ENCODE measurements around the gene IER3.

The IER3 gene

DNA sequence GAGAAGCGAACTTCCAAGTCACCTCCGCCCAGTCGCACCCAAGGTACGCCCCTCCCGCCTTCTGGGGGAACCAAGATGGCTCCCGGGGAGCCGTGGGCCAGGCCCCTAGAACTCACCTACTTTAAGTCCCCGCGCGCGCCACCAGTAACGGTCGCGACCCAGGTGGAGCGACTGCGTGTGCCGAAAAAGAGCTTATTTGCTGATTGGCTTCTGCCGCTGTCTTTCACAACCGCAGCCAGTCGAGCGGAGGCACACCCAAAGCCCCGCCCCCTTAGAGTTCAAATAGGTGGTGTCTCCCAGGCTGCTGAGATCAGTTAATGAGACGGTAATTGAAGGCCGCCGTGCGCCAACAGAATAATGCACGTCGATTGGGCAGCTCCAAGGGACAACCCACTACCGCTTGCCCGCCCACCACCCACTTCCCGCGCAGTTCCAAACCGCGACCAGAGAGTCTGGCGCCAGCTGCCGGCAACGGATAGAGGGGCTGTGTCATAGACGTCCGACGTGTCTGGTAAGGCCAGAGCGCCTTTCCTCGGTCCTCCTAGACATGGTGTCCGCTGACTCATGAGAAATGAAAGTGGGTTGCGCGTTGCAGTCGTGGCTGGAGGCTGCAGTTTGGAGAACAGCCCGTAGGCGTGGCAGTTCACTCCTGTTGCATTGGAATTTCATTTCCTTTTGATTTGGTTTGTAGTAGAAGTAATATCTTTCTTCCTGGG is 27.1 kb downstream of the IER3 start, which contains the start of gene MDC1 (continued):
- TF ChIP-seq, protein P1, sequence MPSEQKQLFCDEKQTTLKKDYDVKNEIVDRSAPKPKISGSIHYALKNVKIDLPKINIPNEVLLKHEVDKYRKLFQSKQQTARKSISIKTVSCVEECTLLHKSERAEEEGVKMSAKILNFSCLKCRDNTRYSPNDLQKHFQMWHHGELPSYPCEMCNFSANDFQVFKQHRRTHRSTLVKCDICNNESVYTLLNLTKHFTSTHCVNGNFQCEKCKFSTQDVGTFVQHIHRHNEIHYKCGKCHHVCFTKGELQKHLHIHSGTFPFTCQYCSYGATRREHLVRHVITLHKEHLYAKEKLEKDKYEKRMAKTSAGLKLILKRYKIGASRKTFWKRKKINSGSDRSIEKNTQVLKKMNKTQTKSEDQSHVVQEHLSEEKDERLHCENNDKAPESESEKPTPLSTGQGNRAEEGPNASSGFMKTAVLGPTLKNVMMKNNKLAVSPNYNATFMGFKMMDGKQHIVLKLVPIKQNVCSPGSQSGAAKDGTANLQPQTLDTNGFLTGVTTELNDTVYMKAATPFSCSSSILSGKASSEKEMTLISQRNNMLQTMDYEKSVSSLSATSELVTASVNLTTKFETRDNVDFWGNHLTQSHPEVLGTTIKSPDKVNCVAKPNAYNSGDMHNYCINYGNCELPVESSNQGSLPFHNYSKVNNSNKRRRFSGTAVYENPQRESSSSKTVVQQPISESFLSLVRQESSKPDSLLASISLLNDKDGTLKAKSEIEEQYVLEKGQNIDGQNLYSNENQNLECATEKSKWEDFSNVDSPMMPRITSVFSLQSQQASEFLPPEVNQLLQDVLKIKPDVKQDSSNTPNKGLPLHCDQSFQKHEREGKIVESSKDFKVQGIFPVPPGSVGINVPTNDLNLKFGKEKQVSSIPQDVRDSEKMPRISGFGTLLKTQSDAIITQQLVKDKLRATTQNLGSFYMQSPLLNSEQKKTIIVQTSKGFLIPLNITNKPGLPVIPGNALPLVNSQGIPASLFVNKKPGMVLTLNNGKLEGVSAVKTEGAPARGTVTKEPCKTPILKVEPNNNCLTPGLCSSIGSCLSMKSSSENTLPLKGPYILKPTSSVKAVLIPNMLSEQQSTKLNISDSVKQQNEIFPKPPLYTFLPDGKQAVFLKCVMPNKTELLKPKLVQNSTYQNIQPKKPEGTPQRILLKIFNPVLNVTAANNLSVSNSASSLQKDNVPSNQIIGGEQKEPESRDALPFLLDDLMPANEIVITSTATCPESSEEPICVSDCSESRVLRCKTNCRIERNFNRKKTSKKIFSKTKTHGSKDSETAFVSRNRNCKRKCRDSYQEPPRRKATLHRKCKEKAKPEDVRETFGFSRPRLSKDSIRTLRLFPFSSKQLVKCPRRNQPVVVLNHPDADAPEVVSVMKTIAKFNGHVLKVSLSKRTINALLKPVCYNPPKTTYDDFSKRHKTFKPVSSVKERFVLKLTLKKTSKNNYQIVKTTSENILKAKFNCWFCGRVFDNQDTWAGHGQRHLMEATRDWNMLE (tag by site-specific recombination; conservative IDR thresholded peaks at IDR 0.05; ENCODE audit: low read depth) = peak; percentile 35; the same call in 1 of the 2 replicates
- peak; percentile 74 for TF ChIP-seq YY2 (tag by site-specific recombination; IDR thresholded peaks at IDR 0.05)
- TF ChIP-seq, protein P2, sequence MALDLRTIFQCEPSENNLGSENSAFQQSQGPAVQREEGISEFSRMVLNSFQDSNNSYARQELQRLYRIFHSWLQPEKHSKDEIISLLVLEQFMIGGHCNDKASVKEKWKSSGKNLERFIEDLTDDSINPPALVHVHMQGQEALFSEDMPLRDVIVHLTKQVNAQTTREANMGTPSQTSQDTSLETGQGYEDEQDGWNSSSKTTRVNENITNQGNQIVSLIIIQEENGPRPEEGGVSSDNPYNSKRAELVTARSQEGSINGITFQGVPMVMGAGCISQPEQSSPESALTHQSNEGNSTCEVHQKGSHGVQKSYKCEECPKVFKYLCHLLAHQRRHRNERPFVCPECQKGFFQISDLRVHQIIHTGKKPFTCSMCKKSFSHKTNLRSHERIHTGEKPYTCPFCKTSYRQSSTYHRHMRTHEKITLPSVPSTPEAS (tag by site-specific recombination; IDR thresholded peaks at IDR 0.05) = no peak; the same call in 1 of the 2 replicates
- TF ChIP-seq ZNF239 (tag by site-specific recombination; IDR thresholded peaks at IDR 0.05) = no peak
- TF ChIP-seq ZNF394 (tag by site-specific recombination; IDR thresholded peaks at IDR 0.05; ENCODE audit: borderline replicate concordance) = peak; percentile 63
- peak; percentile 81 for TF ChIP-seq KLF1 (tag by site-specific recombination; IDR thresholded peaks at IDR 0.05)
- TF ChIP-seq ZNF157 (tag by site-specific recombination; IDR thresholded peaks at IDR 0.05) = no peak
- TF ChIP-seq ZNF585B (tag by site-specific recombination; IDR thresholded peaks at IDR 0.05) = no peak

DNA sequence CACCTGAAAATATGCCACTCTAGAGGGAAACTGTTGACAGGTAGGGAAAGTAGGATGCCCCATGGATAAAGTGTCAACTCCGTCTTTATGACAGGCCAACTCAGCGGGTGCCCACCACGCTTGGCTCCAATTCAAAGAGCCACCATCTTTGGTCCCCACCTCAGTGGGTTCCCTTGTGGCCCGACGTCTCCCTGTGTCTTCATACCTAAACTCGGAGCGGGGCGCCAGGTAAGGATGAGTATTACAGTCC is 27.5 kb downstream of the IER3 start:
- CTCF ChIA-PET = interaction anchor here (0.9 to 18.7 kb wide), 5 partner anchors 14 to 40 kb away, joined by 3 to 692 read pairs (median 5); partner anchors contain the start of genes DHX16 and NRM
- peaks cover 14 to 45% of the 10 kb centered on the region in 2 experiments for H3K36me3 ChIP-seq (ENCODE audit: control insufficient read depth in 2 of 2, insufficient read depth in 1 of 2, low read length in 2 of 2)
- peaks cover 6% of the 10 kb centered on the region for H3K4me1 ChIP-seq (ENCODE audit: control insufficient read depth, insufficient read depth, low read length)
- no peaks in the 10 kb centered on the region for H3K9me3 ChIP-seq (ENCODE audit: control insufficient read depth, insufficient read depth, low read depth, low read length)
- H3K27ac ChIP-seq (ENCODE audit: extremely low read depth, low read depth, low read length) = peak overlapping the region; percentile 88
- POLR2A ChIA-PET = interaction anchor here (0.6 to 10.1 kb wide), 29 partner anchors 9 to 1111 kb away, joined by 3 to 235 read pairs (median 7); partner anchors contain the start of genes ABCF1, ATAT1, C6orf136 and DHX16
- H3K4me3 ChIP-seq (ENCODE audit: low read depth, low read length) = peak overlapping the region; percentile 72
- TF ChIP-seq, protein P3, sequence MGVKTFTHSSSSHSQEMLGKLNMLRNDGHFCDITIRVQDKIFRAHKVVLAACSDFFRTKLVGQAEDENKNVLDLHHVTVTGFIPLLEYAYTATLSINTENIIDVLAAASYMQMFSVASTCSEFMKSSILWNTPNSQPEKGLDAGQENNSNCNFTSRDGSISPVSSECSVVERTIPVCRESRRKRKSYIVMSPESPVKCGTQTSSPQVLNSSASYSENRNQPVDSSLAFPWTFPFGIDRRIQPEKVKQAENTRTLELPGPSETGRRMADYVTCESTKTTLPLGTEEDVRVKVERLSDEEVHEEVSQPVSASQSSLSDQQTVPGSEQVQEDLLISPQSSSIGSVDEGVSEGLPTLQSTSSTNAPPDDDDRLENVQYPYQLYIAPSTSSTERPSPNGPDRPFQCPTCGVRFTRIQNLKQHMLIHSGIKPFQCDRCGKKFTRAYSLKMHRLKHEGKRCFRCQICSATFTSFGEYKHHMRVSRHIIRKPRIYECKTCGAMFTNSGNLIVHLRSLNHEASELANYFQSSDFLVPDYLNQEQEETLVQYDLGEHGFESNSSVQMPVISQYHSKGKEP (tag by site-specific recombination; IDR thresholded peaks at IDR 0.05) = no peak
- TF ChIP-seq ZNF776 (tag by site-specific recombination; IDR thresholded peaks at IDR 0.05; ENCODE audit: borderline replicate concordance) (no peak), ZNF529 (tag by site-specific recombination; IDR thresholded peaks at IDR 0.05; ENCODE audit: insufficient replicate concordance) (no peak), ZNF138 (tag by site-specific recombination; IDR thresholded peaks at IDR 0.05; ENCODE audit: borderline replicate concordance) (no peak), WT1 (tag by site-specific recombination; IDR thresholded peaks at IDR 0.05) (no peak), ZNF350 (tag by site-specific recombination; IDR thresholded peaks at IDR 0.05) (no peak), HOXD13 (CRISPR knock-in tag; IDR thresholded peaks at IDR 0.05; ENCODE audit: borderline replicate concordance) (no peak), ZEB2 (tag by site-specific recombination; IDR thresholded peaks at IDR 0.05) (no peak), ZNF600 (tag by site-specific recombination; IDR thresholded peaks at IDR 0.05) (no peak), ZNF175 (tag by site-specific recombination; IDR thresholded peaks at IDR 0.05) (no peak), ZNF561 (tag by site-specific recombination; IDR thresholded peaks at IDR 0.05; ENCODE audit: borderline replicate concordance) (no peak), ZNF37A (tag by site-specific recombination; IDR thresholded peaks at IDR 0.05) (no peak), ZIC2 (tag by site-specific recombination; IDR thresholded peaks at IDR 0.05) (no peak), TRIM28 (IDR thresholded peaks at IDR 0.05; ENCODE audit: borderline replicate concordance, low read length) (no peak)
- TF ChIP-seq, protein P4, sequence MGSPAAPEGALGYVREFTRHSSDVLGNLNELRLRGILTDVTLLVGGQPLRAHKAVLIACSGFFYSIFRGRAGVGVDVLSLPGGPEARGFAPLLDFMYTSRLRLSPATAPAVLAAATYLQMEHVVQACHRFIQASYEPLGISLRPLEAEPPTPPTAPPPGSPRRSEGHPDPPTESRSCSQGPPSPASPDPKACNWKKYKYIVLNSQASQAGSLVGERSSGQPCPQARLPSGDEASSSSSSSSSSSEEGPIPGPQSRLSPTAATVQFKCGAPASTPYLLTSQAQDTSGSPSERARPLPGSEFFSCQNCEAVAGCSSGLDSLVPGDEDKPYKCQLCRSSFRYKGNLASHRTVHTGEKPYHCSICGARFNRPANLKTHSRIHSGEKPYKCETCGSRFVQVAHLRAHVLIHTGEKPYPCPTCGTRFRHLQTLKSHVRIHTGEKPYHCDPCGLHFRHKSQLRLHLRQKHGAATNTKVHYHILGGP (tag by site-specific recombination; IDR thresholded peaks at IDR 0.05) = no peak
- TF ChIP-seq, protein P5, sequence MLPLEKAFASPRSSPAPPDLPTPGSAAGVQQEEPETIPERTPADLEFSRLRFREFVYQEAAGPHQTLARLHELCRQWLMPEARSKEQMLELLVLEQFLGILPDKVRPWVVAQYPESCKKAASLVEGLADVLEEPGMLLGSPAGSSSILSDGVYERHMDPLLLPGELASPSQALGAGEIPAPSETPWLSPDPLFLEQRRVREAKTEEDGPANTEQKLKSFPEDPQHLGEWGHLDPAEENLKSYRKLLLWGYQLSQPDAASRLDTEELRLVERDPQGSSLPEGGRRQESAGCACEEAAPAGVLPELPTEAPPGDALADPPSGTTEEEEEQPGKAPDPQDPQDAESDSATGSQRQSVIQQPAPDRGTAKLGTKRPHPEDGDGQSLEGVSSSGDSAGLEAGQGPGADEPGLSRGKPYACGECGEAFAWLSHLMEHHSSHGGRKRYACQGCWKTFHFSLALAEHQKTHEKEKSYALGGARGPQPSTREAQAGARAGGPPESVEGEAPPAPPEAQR (tag by site-specific recombination; IDR thresholded peaks at IDR 0.05) = no peak
- TF ChIP-seq, protein P6, sequence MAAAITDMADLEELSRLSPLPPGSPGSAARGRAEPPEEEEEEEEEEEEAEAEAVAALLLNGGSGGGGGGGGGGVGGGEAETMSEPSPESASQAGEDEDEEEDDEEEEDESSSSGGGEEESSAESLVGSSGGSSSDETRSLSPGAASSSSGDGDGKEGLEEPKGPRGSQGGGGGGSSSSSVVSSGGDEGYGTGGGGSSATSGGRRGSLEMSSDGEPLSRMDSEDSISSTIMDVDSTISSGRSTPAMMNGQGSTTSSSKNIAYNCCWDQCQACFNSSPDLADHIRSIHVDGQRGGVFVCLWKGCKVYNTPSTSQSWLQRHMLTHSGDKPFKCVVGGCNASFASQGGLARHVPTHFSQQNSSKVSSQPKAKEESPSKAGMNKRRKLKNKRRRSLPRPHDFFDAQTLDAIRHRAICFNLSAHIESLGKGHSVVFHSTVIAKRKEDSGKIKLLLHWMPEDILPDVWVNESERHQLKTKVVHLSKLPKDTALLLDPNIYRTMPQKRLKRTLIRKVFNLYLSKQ (tag by site-specific recombination; IDR thresholded peaks at IDR 0.05; ENCODE audit: borderline replicate concordance) = no peak
